ENCODE measurements around the gene SLC7A1. TPM values are rescaled to one million over a fixed set of nuclear protein-coding genes. Genes with fewer than 3 reads are reported as not detected.

SLC7A1 gene
- total and polyA plus RNA-seq, 2 of the 13 experiments (the other 11 are each of a cell fraction or from before 2014, with no cell fraction given): 14.5 to 15.3 TPM

DNA sequence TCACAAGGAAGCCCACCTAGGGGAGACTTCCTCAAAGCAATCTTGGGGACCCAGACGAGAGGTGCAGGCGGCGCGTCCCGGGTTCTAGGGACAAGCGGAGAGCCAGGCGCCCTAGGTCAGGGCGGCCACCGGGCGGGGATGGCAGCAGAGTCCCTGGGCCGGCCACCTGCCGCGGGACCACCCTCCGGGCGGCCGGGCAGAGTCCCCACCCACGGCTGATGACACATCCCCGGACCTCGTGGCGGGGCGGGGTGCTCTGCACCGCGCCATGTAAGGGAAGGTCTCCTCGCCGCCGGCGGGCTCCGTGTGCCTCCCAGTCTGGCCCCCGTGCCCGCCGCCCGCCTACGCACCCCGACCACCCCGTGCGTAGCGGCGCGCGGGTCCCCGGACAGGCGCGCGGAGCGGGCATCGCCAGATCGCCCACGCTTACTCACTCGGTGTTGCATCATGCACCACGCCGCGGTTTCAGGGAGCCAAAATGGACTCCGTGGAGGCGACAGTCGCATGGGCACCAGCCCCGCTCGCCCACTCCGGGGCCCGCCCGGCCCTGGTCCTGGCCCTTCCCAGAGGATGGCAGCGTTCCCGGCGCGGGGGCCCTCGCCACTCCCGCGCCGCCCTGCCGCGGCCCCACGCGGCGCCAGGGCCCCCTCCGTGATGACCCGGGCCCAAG lies 643 bp downstream of the SLC7A1 start (continued):
- no peak for TF ChIP-seq RELA (CRISPR knock-in tag; IDR thresholded peaks at IDR 0.05)
- TF ChIP-seq, protein P1, sequence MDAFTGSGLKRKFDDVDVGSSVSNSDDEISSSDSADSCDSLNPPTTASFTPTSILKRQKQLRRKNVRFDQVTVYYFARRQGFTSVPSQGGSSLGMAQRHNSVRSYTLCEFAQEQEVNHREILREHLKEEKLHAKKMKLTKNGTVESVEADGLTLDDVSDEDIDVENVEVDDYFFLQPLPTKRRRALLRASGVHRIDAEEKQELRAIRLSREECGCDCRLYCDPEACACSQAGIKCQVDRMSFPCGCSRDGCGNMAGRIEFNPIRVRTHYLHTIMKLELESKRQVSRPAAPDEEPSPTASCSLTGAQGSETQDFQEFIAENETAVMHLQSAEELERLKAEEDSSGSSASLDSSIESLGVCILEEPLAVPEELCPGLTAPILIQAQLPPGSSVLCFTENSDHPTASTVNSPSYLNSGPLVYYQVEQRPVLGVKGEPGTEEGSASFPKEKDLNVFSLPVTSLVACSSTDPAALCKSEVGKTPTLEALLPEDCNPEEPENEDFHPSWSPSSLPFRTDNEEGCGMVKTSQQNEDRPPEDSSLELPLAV (CRISPR knock-in tag; conservative IDR thresholded peaks at IDR 0.05; ENCODE audit: low read depth): no peak
- TF ChIP-seq, protein P2, sequence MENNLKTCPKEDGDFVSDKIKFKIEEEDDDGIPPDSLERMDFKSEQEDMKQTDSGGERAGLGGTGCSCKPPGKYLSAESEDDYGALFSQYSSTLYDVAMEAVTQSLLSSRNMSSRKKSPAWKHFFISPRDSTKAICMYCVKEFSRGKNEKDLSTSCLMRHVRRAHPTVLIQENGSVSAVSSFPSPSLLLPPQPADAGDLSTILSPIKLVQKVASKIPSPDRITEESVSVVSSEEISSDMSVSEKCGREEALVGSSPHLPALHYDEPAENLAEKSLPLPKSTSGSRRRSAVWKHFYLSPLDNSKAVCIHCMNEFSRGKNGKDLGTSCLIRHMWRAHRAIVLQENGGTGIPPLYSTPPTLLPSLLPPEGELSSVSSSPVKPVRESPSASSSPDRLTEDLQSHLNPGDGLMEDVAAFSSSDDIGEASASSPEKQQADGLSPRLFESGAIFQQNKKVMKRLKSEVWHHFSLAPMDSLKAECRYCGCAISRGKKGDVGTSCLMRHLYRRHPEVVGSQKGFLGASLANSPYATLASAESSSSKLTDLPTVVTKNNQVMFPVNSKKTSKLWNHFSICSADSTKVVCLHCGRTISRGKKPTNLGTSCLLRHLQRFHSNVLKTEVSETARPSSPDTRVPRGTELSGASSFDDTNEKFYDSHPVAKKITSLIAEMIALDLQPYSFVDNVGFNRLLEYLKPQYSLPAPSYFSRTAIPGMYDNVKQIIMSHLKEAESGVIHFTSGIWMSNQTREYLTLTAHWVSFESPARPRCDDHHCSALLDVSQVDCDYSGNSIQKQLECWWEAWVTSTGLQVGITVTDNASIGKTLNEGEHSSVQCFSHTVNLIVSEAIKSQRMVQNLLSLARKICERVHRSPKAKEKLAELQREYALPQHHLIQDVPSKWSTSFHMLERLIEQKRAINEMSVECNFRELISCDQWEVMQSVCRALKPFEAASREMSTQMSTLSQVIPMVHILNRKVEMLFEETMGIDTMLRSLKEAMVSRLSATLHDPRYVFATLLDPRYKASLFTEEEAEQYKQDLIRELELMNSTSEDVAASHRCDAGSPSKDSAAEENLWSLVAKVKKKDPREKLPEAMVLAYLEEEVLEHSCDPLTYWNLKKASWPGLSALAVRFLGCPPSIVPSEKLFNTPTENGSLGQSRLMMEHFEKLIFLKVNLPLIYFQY (CRISPR knock-in tag; IDR thresholded peaks at IDR 0.05; ENCODE audit: borderline replicate concordance): 0 out of 2 replicates have a peak, but pooled peaks have one; percentile 6
- 0 out of 2 replicates have a peak, but pooled peaks have one; percentile 24 for TF ChIP-seq ZNF143 (CRISPR knock-in tag; IDR thresholded peaks at IDR 0.05)
- TF ChIP-seq, protein P3, sequence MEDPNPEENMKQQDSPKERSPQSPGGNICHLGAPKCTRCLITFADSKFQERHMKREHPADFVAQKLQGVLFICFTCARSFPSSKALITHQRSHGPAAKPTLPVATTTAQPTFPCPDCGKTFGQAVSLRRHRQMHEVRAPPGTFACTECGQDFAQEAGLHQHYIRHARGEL (CRISPR knock-in tag; IDR thresholded peaks at IDR 0.05): no peak
- no peak for TF ChIP-seq NR2F2 (IDR thresholded peaks at IDR 0.05; ENCODE audit: borderline replicate concordance, low read depth)
- peak; percentile 52; the same call in 1 of the 2 replicates for TF ChIP-seq ZNF777 (CRISPR knock-in tag; IDR thresholded peaks at IDR 0.05)
- peak; percentile 9; the same call in 1 of the 2 replicates for TF ChIP-seq ZNF782 (CRISPR knock-in tag; IDR thresholded peaks at IDR 0.05; ENCODE audit: borderline replicate concordance)
- TF ChIP-seq AGO1 (IDR thresholded peaks at IDR 0.05; ENCODE audit: low read depth, low read length, poor library complexity, severe bottlenecking): peak; percentile 38
- TF ChIP-seq RBM39 (IDR thresholded peaks at IDR 0.05; ENCODE audit: low read depth, low read length, poor library complexity, severe bottlenecking): peak; percentile 87
- TF ChIP-seq SALL1 (CRISPR knock-in tag; IDR thresholded peaks at IDR 0.05): 0 out of 2 replicates have a peak, but pooled peaks have one; percentile 31
- no peak for TF ChIP-seq MEF2D (CRISPR knock-in tag; IDR thresholded peaks at IDR 0.05)
- TF ChIP-seq SOX13 (IDR thresholded peaks at IDR 0.05): no peak
- TF ChIP-seq SOX13 (CRISPR knock-in tag; conservative IDR thresholded peaks at IDR 0.05 in 1 of 2, IDR thresholded peaks at IDR 0.05 in 1 of 2): no peak
- no peak for TF ChIP-seq SMYD3 (CRISPR knock-in tag; IDR thresholded peaks at IDR 0.05)
- 0 out of 2 replicates have a peak, but pooled peaks have one; percentile 19 for TF ChIP-seq MEIS2 (CRISPR knock-in tag; IDR thresholded peaks at IDR 0.05)
- no peak for TF ChIP-seq FOXP1 (IDR thresholded peaks at IDR 0.05)
- no peak for TF ChIP-seq FOXP1 (CRISPR knock-in tag; IDR thresholded peaks at IDR 0.05)
- no peak for TF ChIP-seq MAFF (IDR thresholded peaks at IDR 0.05; ENCODE audit: low read depth, low read length)
- peak; percentile 78 for TF ChIP-seq AGO2 (optimal IDR thresholded peaks at IDR 0.05; ENCODE audit: low read depth, low read length)
- TF ChIP-seq REPIN1 (CRISPR knock-in tag; IDR thresholded peaks at IDR 0.05; ENCODE audit: borderline replicate concordance, low read depth): no peak; the same call in 1 of the 2 replicates
- no peak for TF ChIP-seq ZNF558 (CRISPR knock-in tag; IDR thresholded peaks at IDR 0.05; ENCODE audit: borderline replicate concordance)
